GM19351 (cell line): ENCODE results near the gene ABCA2.

Source experiments
- ATAC-seq: cut with Tn5 transposase; IDR thresholded peaks from one replicate; pipeline ENCODE4 v1.9.1; 2021; ENCODE audit warnings: mild to moderate bottlenecking, moderate library complexity; ENCODE audit not compliant: unreplicated experiment

ABCA2 gene

GRCh38 chr9:137031904-137032640 is 4.0 kb upstream of the ABCA2 start, which contains the start of gene FUT7:
Gene FUT7 (minus strand): TSS chr9:137032088. CDS start chr9:137031991, 97 bp downstream.
- no peak for ATAC-seq

GRCh38 chr9:137030538-137031527 is 2.8 kb upstream of the ABCA2 start:
- ATAC-seq, result no peak

GRCh38 chr9:137030006-137030405 is 2.0 kb upstream of the ABCA2 start:
- ATAC-seq, result no peak

GRCh38 chr9:137029058-137029936 is 1.3 kb upstream of the ABCA2 start:
- peak; percentile 42 for ATAC-seq

- no peak for ATAC-seq
Measured at GRCh38 chr9:137028263-137029057, 423 bp upstream of the ABCA2 start.

GRCh38 chr9:137026828-137027227 is 1.2 kb downstream of the ABCA2 start:
- ATAC-seq, result no peak

GRCh38 chr9:137026384-137026783 is 1.7 kb downstream of the ABCA2 start:
- no peak for ATAC-seq

GRCh38 chr9:137025517-137025966 is 2.5 kb downstream of the ABCA2 start:
- no peak for ATAC-seq

- ATAC-seq, result no peak
Measured at GRCh38 chr9:137023583-137023991, 4.5 kb downstream of the ABCA2 start.

GRCh38 chr9:137023157-137023556 is 4.9 kb downstream of the ABCA2 start:
- ATAC-seq, result no peak

- ATAC-seq, result no peak
Measured at GRCh38 chr9:137022662-137023008, 5.4 kb downstream of the ABCA2 start.

- no peak for ATAC-seq
Measured at GRCh38 chr9:137021979-137022661, 5.9 kb downstream of the ABCA2 start.

GRCh38 chr9:137021568-137021978 is 6.5 kb downstream of the ABCA2 start:
- ATAC-seq, result no peak

- ATAC-seq, result no peak
Measured at GRCh38 chr9:137020771-137021567, 7.1 kb downstream of the ABCA2 start.

GRCh38 chr9:137019891-137020683 is 8.0 kb downstream of the ABCA2 start:
- no peak for ATAC-seq

- no peak for ATAC-seq
Measured at GRCh38 chr9:137018761-137019559, 9.1 kb downstream of the ABCA2 start.
